Rectal smooth muscle tissue (tissue), 1 donor: ENCODE results near the gene NME4.
A peak's percentile ranks its signal among the peaks of the same experiment; 100 is the strongest.

Source experiments
- H3K27ac ChIP-seq: one replicate; pipeline ENCODE4 v1.7.0; 2013; ENCODE audit warnings: low read depth, low read length, inconsistent platforms
- H3K27me3 ChIP-seq: one replicate; pipeline ENCODE4 v1.7.0; 2013; ENCODE audit warnings: low read length; ENCODE audit not compliant: control insufficient read depth, insufficient read depth
- H3K36me3 ChIP-seq: one replicate; pipeline ENCODE4 v1.7.0; 2013; ENCODE audit warnings: low read length; ENCODE audit not compliant: control insufficient read depth, insufficient read depth
- H3K4me1 ChIP-seq: one replicate; pipeline ENCODE4 v1.7.0; 2013; ENCODE audit warnings: low read length; ENCODE audit not compliant: control insufficient read depth, insufficient read depth
- H3K4me3 ChIP-seq: one replicate; pipeline ENCODE4 v1.7.0; 2013; ENCODE audit warnings: low read length
- H3K9ac ChIP-seq: one replicate; pipeline ENCODE4 v1.7.0; 2013; ENCODE audit warnings: low read length

The NME4 gene

DNA sequence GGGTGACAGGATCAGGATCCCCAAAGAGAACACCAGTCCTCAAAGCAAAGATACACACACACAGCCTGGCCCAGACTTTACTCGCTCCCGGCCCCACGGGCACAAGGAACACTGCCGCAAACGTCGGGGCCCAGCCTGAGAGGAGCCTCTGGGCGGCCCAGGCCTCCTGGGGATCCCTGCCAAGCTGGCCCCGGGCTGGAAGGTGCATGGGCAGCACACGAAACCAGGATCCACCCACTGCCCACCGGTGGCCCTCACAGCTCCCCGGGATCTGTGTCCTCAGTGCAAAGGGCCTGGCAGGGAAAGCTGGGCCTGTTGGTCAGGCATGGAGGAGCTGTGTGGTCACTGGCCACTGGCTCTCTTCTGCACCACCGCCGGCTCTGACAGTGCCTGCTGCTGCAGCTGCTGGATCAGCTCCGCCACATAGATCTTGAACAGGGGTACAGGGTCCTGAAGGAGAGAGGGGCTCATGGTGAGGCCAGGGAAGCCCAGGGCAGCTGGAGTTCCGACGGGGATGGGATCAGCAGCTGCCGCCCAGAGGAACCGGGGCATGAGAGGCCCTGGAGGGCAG, 29.6 kb upstream of the NME4 start:
- H3K4me3 ChIP-seq, result no peak overlapping the region
- H3K9ac ChIP-seq, result no peak overlapping the region
- H3K27ac ChIP-seq, result no peak overlapping the region
- peaks cover 16% of the 10 kb centered on the region for H3K36me3 ChIP-seq
- H3K27me3 ChIP-seq, result peaks cover 4% of the 10 kb centered on the region
- peaks cover 9% of the 10 kb centered on the region for H3K4me1 ChIP-seq

GRCh38 chr16:368388-369158, 28.4 kb upstream of the NME4 start:
- Histone ChIP-seq H3K4me1 (peaks cover 9% of the 10 kb centered on the region), H3K27me3 (peaks cover 4% of the 10 kb centered on the region), H3K4me3 (no peak overlapping the region), H3K27ac (no peak overlapping the region), H3K36me3 (peaks cover 20% of the 10 kb centered on the region), H3K9ac (no peak overlapping the region)

DNA sequence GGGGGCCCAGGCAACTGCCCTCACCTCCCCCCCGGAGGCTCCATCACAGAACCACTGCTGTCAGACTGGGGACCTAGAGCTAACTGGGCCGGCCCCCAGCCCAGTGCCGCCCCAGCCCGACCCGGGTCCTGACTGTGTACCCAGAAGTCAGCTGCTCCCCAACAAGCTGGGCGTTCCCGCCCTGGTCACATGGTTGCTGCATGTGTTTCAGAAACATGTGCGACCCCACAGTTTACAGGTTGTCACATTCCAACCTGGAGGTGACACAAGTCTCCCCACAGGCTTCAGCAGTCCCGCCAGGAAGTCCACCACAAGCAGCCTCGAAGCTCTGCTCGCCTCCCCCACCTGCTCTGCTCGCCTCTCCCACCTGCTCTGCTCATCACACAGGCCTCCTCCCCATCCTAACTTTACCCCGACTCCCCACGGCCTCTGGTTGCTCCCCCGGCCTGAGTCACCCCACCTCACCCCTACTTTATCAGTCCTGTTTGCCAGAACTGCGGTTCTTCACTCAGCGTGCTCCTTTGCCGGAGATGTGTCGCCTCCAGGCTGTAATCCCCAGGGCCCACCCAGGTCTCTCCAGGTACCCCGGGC, 27.6 kb upstream of the NME4 start:
- Histone ChIP-seq H3K4me3 (peak overlapping the region; percentile 41), H3K36me3 (peaks cover 23% of the 10 kb centered on the region), H3K4me1 (peaks cover 9% of the 10 kb centered on the region), H3K9ac (no peak overlapping the region), H3K27ac (no peak overlapping the region), H3K27me3 (no peaks in the 10 kb centered on the region)

DNA sequence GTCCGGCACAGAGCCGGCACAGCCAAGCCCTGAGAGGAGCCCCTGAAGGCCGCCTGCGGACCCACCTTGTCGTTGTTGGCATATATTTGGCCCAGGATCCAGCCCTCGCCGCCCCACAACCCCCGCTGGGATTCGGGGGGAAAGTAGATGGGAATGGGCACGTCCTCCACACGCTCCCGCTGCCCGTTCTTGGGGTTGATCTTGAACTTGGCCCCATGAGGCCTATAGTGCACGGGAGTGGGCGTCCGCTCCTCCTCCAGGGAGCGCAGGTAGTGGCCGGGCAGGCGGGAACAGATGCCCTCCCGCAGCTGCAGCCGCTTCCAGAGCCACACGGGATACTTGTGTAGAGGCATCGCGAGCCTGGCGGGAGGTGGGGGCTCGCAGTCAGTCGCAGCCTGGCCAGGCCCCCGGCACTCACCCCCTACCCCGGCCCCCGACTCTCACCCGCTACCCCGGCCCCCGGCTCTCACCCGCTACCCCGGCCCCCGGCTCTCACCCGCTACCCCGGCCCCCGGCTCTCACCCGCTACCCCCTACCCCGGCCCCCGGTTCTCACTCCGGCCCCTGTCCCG, 27.0 kb upstream of the NME4 start:
- peaks cover 29% of the 10 kb centered on the region for H3K36me3 ChIP-seq

GRCh38 chr16:370443-370842, 26.6 kb upstream of the NME4 start, which contains the start of gene MRPL28:
Gene MRPL28, minus strand, starts transcription at chr16:370538. Its CDS starts 320 bp downstream, at chr16:370218.
- H3K4me1 ChIP-seq, result peaks cover 9% of the 10 kb centered on the region
- H3K36me3 ChIP-seq, result peaks cover 29% of the 10 kb centered on the region
- no peaks in the 10 kb centered on the region for H3K27me3 ChIP-seq
- H3K27ac ChIP-seq, result peak within 1 kb of the TSS; percentile 4
- H3K4me3 ChIP-seq, result peak within 1 kb of the TSS; percentile 41
- H3K9ac ChIP-seq, result no peak within 1 kb of the TSS

More for the DNA sequence above, 27.0 kb upstream of the NME4 start:
- Histone ChIP-seq H3K4me3 (peak overlapping the region; percentile 41), H3K9ac (no peak overlapping the region), H3K27ac (no peak overlapping the region), H3K4me1 (peaks cover 9% of the 10 kb centered on the region), H3K27me3 (no peaks in the 10 kb centered on the region)

DNA sequence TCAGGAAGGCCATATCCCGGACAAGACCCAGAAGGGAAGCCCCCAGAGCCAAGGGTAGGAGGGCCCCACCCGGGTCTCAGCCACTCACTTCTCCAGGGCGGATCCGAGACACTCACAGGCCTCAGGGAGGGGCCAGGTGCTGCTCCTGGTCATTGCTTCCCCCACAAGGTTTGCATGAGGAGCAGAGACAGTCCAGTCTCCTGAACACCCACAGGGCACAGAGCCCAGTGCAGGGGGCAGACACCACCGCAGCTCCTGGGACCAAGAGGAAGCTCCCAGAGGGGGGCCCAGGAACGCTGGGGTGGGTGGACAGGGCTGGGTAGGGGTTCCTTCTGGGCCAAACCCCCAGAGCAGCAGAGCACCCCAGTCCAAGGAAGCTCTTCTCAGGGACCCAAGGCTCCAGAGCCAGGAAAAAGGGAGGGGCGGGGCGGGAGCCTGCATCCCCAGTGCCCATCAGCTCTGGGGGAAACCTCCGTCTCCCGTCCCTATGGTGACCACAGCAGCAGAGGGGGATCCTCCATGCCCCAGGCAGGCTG, 26.0 kb upstream of the NME4 start:
- H3K4me1 ChIP-seq, result peaks cover 9% of the 10 kb centered on the region
- H3K4me3 ChIP-seq, result peak overlapping the region; percentile 5
- no peaks in the 10 kb centered on the region for H3K27me3 ChIP-seq
- peak overlapping the region; percentile 4 for H3K27ac ChIP-seq
- H3K36me3 ChIP-seq, result peaks cover 31% of the 10 kb centered on the region
- no peak overlapping the region for H3K9ac ChIP-seq

DNA sequence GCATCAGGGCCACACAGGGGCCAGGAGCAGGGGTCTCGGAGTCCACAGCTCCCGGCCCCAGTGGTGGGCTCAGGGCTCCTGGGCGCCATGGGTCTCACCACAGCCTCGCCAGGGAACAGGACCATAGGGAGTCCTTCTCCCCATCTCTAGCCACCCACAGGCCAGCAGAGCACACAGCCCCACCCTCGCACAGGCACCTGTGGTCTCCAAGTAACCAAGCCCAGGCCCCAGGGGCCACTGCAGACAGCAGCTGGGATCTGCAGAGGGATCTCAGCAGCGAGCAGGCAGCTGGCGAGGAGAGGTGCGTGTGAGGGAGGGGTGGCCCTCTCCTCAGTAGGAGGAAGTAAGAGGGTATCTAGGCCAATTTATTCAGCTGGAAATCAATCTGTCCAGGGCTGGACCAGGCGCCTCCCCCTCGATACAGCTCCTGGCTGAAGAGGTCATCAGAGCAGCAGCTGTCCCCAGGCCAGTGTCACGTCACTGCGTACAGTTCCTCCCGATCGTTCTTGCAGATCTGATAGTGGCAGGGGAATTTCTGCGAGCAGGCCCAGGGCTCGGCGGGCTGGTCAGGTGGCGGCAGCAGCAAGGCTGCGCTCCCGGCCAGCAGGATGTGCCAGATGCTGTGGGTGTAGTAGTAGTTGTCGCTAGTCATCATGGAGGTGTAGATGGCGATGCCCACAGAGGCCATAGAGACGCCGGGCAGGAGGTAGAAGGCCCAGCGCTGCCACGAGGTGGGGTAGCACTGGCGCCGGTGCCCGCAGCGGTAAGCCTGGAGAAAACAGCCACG, 25.3 kb upstream of the NME4 start:
- Histone ChIP-seq H3K27me3 (no peaks in the 10 kb centered on the region), H3K9ac (no peak overlapping the region), H3K27ac (no peak overlapping the region), H3K4me3 (no peak overlapping the region), H3K36me3 (peaks cover 34% of the 10 kb centered on the region), H3K4me1 (peaks cover 9% of the 10 kb centered on the region)

DNA sequence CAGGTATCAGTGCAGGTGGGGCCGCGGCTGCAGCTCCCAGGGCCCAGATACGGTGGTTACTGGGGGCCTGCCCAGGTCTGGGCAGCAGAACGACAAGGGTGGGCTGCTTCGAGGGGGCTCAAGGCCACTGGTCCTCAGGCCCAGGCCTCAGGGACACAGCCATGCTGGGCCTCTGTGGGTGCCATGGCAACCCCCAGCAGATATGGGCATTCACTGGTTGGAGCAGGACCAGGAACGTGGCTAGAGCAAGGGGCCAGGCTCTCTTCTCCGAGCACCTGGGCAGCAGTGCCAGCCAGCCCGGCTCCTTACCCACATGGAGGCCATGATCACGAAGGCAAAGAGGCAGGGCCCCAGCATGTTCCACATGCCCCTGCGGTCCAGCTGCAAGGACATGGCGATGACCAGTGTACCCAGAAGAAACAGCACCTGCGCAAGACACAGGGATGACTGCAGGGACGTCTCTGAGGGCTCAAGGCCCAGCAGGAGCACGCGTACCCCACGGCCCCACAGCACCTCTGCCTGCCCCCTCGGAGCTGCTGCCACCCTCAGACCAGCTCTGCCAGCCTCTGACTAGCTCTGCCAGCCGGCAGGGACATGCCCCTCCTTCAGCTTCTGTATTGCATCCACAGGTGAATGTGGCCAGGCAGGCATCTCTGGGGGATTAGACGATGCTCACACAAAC, 24.6 kb upstream of the NME4 start:
- no peak overlapping the region for H3K27ac ChIP-seq
- no peak overlapping the region for H3K9ac ChIP-seq
- H3K4me1 ChIP-seq, result peaks cover 9% of the 10 kb centered on the region
- no peak overlapping the region for H3K4me3 ChIP-seq
- H3K27me3 ChIP-seq, result no peaks in the 10 kb centered on the region
- H3K36me3 ChIP-seq, result peaks cover 34% of the 10 kb centered on the region

GRCh38 chr16:373020-373598, 23.9 kb upstream of the NME4 start:
- Histone ChIP-seq H3K36me3 (peaks cover 27% of the 10 kb centered on the region), H3K27ac (no peak overlapping the region), H3K4me3 (no peak overlapping the region), H3K27me3 (no peaks in the 10 kb centered on the region), H3K4me1 (peaks cover 9% of the 10 kb centered on the region), H3K9ac (no peak overlapping the region)

DNA sequence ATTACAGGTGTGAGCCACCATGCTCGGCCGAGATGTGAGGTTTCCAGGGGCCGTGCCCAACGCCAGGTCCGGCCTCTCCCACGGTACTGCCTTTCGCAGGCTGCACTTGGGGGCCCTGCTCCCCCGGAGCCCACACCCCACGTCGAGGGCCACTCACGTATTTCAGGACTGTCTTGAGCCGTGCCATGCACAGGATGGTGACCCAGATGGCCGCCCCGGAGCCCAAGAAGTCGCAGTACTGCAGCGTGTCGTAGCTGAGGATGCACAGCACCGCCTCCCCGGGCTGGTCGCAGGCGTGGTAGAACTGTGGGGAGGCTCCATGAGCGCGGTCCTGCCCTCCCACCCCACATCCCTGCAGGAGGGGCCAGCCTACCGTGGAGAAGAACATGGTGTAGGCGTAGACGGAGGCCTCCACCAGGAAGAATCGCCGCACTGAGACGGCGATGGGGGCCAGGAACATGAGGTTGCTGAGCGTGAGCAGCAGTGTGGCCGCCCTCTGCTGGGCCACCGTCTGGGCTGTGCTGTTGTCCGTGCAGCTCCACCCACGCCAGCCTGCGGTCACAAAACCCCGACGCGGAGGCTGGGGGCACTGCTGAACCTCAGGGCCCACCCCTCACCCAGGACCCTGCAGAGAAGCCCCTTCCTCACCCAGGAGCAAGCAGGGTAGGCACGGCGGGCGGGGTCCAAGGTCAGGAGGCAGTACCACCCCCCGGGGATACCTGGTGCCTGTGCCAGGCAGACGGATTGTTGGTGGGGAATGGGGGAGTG, 23.0 kb upstream of the NME4 start:
- peaks cover 23% of the 10 kb centered on the region for H3K36me3 ChIP-seq

GRCh38 chr16:374616-374926, 22.4 kb upstream of the NME4 start:
- H3K36me3 ChIP-seq, result peaks cover 23% of the 10 kb centered on the region
- H3K4me3 ChIP-seq, result no peak overlapping the region
- H3K4me1 ChIP-seq, result peaks cover 8% of the 10 kb centered on the region
- H3K27ac ChIP-seq, result no peak overlapping the region
- no peak overlapping the region for H3K9ac ChIP-seq
- H3K27me3 ChIP-seq, result no peaks in the 10 kb centered on the region

More for the DNA sequence above, 23.0 kb upstream of the NME4 start:
- H3K4me1 ChIP-seq, result peaks cover 9% of the 10 kb centered on the region
- no peak overlapping the region for H3K4me3 ChIP-seq
- H3K27me3 ChIP-seq, result no peaks in the 10 kb centered on the region
- no peak overlapping the region for H3K27ac ChIP-seq
- no peak overlapping the region for H3K9ac ChIP-seq
